Thoracic aorta (tissue), 2 donors: Measurements from ENCODE around the gene DONSON. TPM values are rescaled to one million over a fixed set of nuclear protein-coding genes. Genes with fewer than 3 reads are reported as not detected.
A peak's percentile ranks its signal among the peaks of the same experiment; 100 is the strongest.
"Not testable (repeated sequence)": the region's sequence is repeated elsewhere in the genome, so short reads cannot be mapped to it uniquely, and the experiment has no call there.

Experiments used
- ATAC-seq: fragments of 150-250 bp; one replicate; pipeline ENCODE4 v1.8.0; 2017; ENCODE audit warnings: low read depth; ENCODE audit not compliant: insufficient number of reproducible peaks, low FRiP score
- DNase-seq: peaks from one replicate; pipeline ENCODE4 v3.0.0-alpha.2; 2020; ENCODE audit warnings: low spot score
- H3K27ac ChIP-seq, 2 donors: fragments of 200-600 bp; sonication (generic); 1 replicate in 1 of 2; 2 replicates in 1 of 2; pipeline ENCODE4 v1.5.1; 2016; ENCODE audit warnings: mild to moderate bottlenecking in 2 of 2, moderate library complexity in 2 of 2
- H3K27me3 ChIP-seq: fragments of 200-600 bp; sonication (generic); replicated peaks from 2 replicates; pipeline ENCODE4 v1.6.0; 2016; ENCODE audit warnings: mild to moderate bottlenecking; ENCODE audit not compliant: insufficient read depth
- H3K36me3 ChIP-seq: fragments of 200-600 bp; sonication (generic); one replicate; pipeline ENCODE4 v1.5.1; 2016
- H3K4me1 ChIP-seq, 2 donors: fragments of 200-600 bp; sonication (generic); 1 replicate in 1 of 2; 2 replicates in 1 of 2; pipeline versions ENCODE4 v1.5.1 to v1.6.0; 2016; ENCODE audit warnings: low read depth in 2 of 2, mild to moderate bottlenecking in 1 of 2; ENCODE audit not compliant: control insufficient read depth in 1 of 2
- H3K4me3 ChIP-seq: fragments of 200-600 bp; sonication (generic); 2 replicates; pipeline ENCODE4 v1.5.1; 2016; ENCODE audit warnings: mild to moderate bottlenecking
- H3K9me3 ChIP-seq: fragments of 200-600 bp; sonication (generic); 2 replicates; pipeline ENCODE4 v1.5.1; 2016
- total RNA-seq, 2 donors: library from RNA; depleted of rRNA; stranded (reverse); fragments of >200 nt; gene quantifications; one replicate each; pipeline versions ENCODE4 v1.1.0 to v1.2.3, GENCODE V29; 2016
- TF ChIP-seq, protein P1 (sequence below): fragments of 200-600 bp; sonication (generic); IDR thresholded peaks from one replicate; pipeline ENCODE4 v1.5.1; 2019; ENCODE audit warnings: antibody characterized with exemption

The DONSON gene, protein sequence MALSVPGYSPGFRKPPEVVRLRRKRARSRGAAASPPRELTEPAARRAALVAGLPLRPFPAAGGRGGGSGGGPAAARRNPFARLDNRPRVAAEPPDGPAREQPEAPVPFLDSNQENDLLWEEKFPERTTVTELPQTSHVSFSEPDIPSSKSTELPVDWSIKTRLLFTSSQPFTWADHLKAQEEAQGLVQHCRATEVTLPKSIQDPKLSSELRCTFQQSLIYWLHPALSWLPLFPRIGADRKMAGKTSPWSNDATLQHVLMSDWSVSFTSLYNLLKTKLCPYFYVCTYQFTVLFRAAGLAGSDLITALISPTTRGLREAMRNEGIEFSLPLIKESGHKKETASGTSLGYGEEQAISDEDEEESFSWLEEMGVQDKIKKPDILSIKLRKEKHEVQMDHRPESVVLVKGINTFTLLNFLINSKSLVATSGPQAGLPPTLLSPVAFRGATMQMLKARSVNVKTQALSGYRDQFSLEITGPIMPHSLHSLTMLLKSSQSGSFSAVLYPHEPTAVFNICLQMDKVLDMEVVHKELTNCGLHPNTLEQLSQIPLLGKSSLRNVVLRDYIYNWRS
- 10 to 100 TPM; 12.1 to 19.2 TPM for total RNA-seq

DNA sequence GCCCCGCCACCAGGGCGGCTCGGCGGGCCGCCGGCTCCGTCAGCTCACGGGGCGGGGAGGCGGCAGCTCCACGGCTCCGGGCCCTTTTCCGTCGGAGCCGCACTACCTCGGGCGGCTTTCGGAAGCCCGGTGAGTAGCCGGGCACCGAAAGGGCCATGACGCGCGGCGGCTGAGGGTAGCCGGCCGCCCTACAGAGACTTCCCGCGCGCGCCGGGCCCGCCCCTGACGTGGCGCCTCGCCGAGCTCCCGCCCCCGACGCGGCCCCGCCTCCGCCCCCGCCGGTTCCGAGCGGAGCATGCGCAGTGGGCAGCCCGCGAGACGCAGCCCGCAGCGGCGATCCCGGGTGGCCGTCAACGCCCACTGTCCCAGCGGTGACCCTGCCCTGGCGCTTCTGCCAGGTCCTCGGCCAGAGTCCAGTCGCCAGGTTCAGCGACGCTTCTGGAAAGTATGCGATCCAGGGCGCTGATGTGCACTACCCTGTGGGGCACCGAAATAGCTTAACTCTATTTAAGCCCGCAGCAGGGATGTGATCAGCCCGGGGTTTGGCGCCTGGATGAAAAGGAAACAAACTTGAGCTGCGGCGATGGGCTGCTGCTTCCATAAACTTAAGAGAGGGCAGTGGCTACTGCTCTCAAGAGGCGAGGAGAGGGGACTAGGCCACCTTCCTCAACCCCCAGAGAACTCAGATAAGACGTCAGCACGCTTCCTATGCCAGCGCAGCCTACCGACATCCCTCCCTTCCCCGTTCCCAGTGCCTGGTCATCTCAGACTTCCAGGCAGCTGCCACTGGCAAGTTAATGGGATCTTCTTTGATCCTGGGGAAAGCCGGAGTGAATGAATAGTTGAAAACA is at the start of gene DONSON:
TSS of gene DONSON (minus strand) at position 200 of the 851 bp plus-strand sequence. CDS start at position 157, 43 bp downstream.
- H3K4me1 ChIP-seq, result peaks cover 6 to 14% of the 10 kb centered on the region in 2 donors
- H3K36me3 ChIP-seq, result no peaks in the 10 kb centered on the region
- peak within 1 kb of the TSS; percentile 87 for H3K4me3 ChIP-seq
- ATAC-seq, result peak; percentile 83
- TF ChIP-seq, protein P1, sequence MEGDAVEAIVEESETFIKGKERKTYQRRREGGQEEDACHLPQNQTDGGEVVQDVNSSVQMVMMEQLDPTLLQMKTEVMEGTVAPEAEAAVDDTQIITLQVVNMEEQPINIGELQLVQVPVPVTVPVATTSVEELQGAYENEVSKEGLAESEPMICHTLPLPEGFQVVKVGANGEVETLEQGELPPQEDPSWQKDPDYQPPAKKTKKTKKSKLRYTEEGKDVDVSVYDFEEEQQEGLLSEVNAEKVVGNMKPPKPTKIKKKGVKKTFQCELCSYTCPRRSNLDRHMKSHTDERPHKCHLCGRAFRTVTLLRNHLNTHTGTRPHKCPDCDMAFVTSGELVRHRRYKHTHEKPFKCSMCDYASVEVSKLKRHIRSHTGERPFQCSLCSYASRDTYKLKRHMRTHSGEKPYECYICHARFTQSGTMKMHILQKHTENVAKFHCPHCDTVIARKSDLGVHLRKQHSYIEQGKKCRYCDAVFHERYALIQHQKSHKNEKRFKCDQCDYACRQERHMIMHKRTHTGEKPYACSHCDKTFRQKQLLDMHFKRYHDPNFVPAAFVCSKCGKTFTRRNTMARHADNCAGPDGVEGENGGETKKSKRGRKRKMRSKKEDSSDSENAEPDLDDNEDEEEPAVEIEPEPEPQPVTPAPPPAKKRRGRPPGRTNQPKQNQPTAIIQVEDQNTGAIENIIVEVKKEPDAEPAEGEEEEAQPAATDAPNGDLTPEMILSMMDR, result no peak
- DNase-seq, result peak; percentile 36
- no peaks in the 10 kb centered on the region for H3K27me3 ChIP-seq
- H3K27ac ChIP-seq, result peak within 1 kb of the TSS; percentile 78 to 89
- no peaks in the 10 kb centered on the region for H3K9me3 ChIP-seq

DNA sequence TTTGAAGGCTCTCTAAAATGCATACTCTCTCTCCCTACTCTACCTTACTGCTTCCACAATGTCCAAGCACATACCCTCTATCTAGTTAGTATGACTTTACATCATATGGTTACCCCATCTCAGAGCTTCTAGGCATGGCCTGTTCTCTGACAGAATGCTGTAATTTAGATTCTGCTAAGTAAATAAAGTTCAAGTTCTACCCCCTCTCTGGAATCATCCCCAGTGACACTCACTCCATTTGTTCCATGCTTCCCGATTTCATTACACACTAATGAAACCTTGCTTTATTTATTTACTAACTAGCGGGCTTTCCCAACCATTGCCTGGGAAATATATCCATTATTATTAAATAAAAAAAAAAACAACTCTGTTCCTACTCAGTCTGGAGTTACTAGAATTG is 45.8 kb upstream of the DONSON start:
- ATAC-seq, result no peak
- Histone ChIP-seq H3K27me3 (no peaks in the 10 kb centered on the region), H3K4me3 (no peak overlapping the region), H3K27ac (no peak overlapping the region), H3K36me3 (peaks cover 13% of the 10 kb centered on the region), H3K9me3 (no peaks in the 10 kb centered on the region), H3K4me1 (no peaks in the 10 kb centered on the region)
- DNase-seq, result no peak
- TF ChIP-seq, protein P1, result no peak

DNA sequence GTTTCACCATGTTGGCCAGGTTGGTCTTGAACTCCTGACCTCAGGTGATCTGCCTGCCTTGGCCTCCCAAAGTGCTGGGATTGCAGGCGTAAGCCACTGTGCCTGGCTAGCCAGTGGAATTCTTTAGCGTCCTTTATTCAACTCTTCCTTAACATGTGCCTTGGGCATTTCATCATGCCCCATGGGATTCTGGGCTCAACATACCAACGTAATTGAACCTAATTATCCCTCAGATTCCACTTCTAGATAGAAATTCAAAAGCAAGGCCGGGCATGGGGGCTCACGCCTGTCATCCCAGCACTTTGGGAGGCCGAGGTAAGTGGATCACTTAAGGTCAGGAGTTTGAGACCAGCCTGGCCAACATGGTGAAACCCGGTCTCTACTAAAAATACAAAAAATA is 37.7 kb upstream of the DONSON start:
- ATAC-seq, H3K27me3 ChIP-seq, H3K4me3 ChIP-seq, H3K4me1 ChIP-seq, H3K9me3 ChIP-seq, H3K27ac ChIP-seq, DNase-seq: not testable (repeated sequence)
- peaks cover 19% of the 10 kb centered on the region for H3K36me3 ChIP-seq

DNA sequence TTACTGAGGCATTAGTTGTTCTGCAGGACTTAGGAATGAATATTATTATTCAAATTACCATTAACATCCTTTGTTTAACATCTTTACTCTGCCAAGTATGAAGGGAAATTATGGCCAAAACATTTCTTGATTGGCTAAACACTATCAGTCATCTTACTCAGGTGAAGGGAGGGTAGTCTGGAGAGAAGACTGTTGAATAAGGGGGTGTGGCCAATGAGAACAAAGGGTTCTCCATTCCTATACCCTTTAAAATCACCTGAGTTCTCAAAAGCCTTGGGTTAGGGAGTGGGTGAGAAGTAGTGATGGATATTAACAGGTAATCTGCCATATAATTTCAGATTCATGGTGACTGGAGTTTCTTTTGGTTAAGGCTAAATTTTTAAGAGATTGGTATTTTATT is 33.8 kb upstream of the DONSON start:
- DNase-seq (no peak), ATAC-seq (no peak)
- Histone ChIP-seq H3K27ac (no peak overlapping the region), H3K27me3 (no peaks in the 10 kb centered on the region), H3K4me3 (no peak overlapping the region), H3K4me1 (no peaks in the 10 kb centered on the region), H3K9me3 (no peaks in the 10 kb centered on the region), H3K36me3 (peaks cover 9% of the 10 kb centered on the region)
- TF ChIP-seq, protein P1, result no peak

DNA sequence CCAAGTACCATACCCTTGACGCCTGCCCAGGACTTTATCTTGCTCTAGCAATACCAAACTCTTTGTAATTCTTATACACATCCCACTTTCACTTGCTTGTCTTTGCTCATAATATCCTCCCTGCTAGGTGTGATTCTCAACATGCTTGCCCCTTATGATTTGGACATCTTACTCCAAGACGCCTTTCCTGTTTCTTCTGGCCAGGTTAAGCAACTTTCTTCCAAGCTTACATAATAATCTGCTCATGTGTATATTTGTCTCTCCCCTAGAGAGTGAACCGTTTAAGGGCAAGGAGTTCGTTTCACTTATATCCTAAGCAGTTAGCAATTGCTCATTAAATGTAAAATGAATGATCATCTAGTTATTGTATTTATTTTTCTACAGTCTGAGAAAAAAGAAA is 31.2 kb upstream of the DONSON start:
- DNase-seq (no peak), ATAC-seq (no peak)
- Histone ChIP-seq H3K36me3 (peaks cover 11% of the 10 kb centered on the region), H3K4me1 (no peaks in the 10 kb centered on the region), H3K4me3 (no peak overlapping the region), H3K27ac (no peak overlapping the region), H3K9me3 (no peaks in the 10 kb centered on the region), H3K27me3 (no peaks in the 10 kb centered on the region)
- TF ChIP-seq, protein P1, result no peak
